ELF-1 (cell line): Measurements from ENCODE around the gene SMIM22.
"Not testable (repeated sequence)": the region's sequence is repeated elsewhere in the genome, so short reads cannot be mapped to it uniquely, and the experiment has no call there.

Source experiments
- DNase-seq: peaks from one replicate; pipeline ENCODE4 v3.0.0-alpha.2; 2016; ENCODE audit warnings: low read depth, low spot score

SMIM22 gene

GRCh38 chr16:4768549-4769305 lies 26.4 kb upstream of the SMIM22 start:
- DNase-seq: peak; percentile 97

DNA sequence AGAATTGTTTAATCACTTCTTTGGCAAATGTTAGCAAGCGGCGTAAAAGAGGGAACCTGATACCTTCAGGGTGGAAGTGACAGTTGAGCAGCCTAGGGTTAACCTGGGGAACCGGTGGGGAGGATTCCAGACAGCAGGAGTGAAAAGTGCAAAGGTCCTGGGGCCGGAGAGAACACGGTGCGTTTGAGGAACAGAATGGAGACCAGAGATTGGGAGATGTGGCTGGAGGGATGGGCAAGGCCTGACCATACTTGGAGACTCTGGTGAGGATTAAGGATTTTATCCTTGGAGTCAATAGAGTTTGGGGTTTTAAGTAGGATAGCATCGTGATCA lies 25.9 kb upstream of the SMIM22 start:
- DNase-seq: no peak

DNA sequence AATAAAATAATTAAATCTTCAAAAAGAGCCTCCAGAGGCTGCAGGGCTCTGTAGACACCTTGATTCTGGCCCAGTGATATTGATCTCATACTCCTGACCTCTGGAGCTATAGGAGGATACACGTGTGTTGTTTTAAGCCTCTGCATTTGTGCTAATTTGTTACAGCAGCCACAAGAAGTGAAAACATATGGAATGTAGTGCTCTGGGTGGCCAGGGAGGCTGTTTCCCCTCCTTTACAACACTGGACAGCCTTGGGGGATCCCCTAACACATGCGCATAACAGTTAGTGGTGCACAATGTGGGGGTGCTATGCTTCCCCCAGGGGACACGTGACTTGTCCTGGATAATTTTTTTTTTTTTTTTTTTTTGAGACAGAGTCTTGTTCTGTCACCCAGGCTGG lies 23.5 kb upstream of the SMIM22 start:
- DNase-seq: no peak

GRCh38 chr16:4772351-4772750 lies 22.8 kb upstream of the SMIM22 start:
- no peak for DNase-seq

DNA sequence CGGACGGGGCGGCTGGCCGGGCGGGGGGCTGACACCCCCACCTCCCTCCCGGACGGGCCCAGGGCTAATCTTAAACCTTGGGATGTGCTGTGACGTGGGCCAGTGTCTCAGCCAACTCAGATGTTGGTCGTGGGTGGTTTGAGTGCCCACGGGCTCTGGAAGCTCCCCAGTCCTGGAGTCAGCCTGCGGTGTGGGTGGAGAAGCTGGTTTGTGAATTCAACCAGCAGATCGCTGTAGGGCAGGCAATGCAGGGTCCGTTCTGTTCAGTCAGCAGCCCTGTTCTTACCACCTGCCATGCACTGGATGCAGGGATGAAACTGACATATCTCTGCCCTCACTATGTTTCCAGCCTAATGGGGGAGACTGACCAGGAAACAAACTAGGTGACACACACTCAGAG lies 20.2 kb upstream of the SMIM22 start:
- DNase-seq: peak; percentile 18

DNA sequence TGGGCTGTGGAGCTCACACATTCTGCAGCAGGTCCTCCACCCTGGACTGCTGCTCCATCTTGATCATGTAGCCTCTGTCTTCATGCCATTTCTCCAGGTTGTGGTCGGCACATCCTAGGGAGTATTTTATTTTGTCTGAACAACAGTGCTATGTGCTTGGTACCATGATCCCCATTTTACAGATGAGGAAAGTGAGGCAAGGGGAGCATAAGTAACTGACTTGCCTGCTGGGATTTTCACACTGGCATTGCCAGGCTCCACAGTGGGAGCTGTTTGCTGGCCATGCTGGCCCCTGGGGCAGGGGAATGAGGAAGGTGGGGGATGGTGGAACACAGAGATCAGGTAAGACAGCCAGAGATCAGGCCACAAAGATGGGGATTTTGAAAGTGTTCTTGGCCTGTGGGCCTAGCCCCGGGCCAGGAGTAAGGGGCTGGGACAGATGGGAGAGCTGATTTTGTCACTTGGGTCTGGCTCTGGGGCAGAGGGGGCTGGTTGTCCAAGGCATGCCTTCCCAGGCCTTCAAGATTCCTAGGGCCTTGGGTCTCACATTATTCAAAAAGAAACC lies 18.9 kb upstream of the SMIM22 start:
- DNase-seq: no peak

DNA sequence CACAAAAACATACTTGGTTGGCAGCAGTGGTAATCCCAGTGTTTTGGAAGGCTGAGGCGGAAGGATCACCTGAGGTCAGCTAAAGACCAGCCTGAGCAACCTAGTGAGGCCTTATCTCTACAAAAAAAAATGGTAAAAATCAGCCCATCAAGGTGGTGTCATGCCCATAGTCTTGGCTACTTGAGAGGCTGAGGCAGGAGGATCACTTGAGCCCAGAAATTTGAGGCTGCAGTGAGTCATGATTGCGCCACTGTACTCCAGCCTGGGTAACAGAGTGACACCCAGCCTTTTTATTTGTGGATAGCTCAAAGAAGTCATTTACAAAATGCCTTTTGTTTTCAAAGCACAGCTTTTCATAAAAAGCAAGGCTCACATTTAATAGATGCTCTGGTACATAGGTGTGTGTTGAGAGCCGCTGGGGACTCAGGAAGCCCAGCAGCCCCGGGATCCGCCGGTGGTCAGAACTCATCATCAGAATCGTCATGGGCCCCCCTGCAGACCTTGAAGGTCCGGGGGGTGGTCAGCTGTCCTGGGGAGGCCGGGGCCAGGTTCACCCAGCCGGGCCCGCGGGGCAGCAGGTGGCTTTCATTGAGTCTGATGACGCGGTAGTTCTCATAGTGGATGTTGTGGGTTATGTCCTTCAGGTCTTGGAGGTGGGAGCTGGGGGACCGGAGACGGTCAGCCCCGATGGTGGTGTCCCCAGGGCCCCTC lies 17.7 kb upstream of the SMIM22 start:
- DNase-seq: no peak

DNA sequence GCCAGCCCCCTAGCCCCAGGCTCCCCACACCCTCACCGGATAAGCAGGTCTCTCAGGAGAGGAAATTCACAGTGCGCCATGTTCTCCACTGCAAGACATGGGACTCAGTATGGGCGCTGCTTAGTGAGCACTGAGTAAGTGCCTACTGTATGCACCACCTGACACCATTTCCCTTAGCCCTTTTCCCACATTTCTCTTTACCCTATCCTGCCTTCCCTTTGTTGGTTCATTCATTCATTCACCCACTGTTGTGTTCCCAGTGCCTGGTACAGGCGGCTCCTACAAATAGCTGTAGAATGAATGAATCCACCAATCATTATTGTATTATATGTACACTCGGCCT lies 17.1 kb upstream of the SMIM22 start:
- no peak for DNase-seq

DNA sequence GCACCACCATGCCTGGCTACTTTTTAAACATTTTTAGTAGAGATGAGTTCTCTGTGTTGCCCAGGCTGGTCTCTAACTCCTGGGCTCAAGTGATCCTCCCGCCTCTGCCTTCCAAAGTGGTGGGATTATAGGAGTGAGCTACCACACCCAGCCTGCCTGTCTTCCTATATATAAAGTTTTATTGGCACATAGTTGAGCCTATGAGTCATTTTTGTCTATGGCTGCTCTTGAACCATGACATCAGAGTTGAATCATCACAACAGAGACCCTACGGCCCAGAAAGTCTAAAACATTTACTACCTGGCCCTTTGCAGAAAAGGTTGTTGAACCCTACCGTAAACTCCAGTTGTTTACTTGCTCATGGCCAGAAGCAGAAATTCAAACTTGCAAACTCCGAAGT lies 14.9 kb upstream of the SMIM22 start:
- DNase-seq: no peak

DNA sequence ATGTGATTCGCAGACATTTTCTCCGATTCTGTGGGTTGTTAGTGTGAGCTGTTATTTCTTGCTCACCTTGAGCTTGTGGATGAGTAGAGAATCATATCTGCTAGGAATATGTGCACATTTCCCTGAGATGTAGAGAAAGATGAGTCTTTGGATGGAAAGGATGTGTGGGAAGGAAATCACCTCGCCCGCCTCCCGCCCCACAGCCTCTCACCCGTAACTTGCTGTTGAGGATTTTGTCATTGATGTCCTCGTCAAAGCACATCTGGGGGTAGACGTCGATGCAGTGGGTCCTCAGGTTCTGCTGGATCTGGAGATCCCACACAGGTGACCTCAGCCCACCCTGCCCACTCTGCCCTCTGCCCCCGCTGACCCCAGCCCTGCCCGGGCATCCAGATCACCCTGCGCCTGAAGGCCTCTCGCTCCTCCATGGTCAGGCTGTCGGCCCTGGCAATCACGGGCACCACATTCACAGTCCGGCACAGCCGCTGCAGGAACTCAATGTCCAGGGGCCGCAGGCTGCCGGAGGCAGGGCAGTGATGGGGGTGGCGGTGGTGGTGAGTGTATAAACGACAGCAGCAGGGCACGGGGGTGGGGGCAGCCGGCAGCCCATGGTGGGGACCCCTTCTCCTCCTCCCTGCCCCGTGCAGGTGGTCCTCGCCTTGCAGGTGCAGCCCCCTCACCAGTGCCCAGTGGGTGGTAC lies 11.8 kb upstream of the SMIM22 start:
- no peak for DNase-seq

DNA sequence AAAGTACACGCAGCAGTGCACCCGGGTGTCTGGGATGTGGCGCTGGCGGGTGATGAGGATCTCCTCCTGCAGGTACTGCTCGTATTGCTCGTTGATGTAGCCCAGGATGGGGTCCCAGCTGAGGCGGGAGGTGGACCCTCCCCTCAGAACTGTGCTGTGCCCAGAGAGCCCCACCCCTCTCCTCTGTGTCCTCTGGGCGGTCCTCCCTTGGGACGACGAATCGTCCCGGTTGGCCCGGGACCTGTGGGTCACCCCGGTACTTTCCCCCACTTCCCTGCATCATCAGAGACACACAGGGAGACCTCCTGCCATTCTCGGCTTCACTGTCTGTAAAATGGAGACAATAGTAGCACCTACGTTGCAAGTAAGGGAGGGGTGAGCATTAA lies 11.2 kb upstream of the SMIM22 start:
- DNase-seq: no peak

- DNase-seq: not testable (repeated sequence)
These were observed 10.7 kb upstream of the SMIM22 start for GRCh38 chr16:4784444-4784987.

DNA sequence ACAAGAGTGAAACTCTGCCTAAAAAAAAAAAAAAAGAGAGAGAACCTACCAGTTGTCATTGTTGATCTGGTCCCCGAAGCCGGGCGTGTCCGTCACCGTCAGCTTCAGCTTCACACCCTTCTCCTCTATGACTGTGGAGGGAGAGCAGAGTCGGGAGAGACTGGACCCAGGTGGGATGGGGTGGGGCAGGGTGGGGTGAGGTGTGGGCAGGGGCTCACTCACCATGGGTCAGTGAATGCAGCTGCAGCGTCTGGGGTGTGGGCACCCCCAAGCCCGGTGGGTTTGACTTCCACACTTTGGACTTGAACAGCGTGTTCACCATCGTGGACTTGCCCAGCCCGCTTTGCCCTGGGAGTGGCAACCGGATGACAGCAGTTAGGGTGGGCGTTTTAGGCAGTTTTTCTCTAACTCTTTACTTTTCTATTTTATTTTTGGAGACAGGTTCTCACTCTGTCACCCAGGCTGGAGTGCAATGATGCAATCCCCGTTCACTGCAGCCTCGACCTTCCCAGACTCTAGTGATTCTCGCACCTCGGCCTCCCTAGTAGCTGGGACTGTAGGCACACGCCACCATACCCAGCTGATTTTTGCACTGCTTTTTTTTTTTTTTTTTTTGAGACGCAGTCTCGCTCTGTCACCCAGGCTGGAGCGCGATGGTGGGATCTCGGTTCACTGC lies 9.3 kb upstream of the SMIM22 start:
- DNase-seq: no peak

- DNase-seq: no peak
These were observed 8.1 kb upstream of the SMIM22 start for GRCh38 chr16:4787068-4787467.

DNA sequence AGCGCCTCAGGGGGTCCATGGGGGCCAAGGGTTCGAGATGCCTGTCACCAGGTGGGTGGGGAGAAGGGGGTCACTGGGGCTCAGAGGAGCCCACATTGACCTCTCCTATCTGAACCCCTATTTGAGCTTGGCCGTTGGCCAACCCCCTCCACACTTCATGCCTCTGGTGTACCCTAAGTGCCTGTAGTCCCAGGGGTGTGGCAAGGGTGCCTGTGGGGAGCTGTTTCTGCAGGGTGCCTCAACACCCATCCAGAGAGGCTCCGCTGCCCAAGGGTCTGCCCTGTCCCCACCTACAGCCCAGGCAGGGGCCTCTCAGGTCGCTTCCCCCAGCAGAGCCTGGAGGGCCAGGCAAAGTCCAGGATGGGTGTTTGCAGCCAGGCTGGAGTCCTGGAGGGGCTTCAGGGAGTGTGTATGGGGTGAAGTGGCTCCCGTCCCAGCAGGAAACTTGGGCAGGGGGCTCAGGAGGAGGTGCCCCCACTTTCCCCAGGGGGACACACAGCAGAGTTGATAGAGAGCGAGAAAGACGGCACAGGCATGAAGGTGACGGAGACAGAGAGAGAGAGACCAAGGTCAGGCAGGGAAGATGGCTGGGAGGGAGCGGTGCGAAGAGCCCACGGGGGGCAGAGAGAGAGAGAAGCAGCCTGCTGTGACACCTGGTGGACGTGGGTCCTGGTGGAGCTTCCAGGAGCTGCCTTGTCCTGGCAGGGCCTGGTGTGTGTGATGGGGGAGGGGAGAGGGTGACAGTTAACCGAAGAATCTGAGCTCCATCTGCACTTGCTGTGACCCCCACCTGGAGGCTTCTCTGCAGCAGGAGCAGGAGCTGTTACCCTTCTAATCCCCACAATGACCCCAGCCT lies 7.3 kb upstream of the SMIM22 start, which contains the start of gene SEPTIN12:
TSS of gene SEPTIN12 (minus strand) at position 719 of the 856 bp plus-strand sequence. CDS start at position 19, 700 bp downstream.
- DNase-seq: peak; percentile 38

DNA sequence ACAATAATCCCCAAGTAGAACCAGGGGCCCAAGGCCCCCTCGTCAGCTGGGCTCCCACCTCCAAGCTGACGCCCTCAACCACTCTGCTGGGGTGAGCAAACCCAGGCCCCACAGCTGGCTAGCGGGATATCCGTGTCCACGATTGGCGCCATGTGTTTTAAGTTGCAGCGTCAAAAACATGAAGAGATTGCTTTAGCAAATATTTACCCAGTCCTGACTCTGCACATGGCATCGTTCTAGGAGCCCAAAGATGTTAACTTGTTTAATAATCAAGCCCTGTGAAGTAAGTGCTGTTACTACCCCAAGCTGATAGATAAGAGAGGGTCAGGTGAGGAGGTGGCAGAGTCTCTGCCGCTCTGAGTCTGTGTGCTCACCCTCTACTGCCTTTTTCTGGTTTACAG lies 6.7 kb upstream of the SMIM22 start:
- no peak for DNase-seq

DNA sequence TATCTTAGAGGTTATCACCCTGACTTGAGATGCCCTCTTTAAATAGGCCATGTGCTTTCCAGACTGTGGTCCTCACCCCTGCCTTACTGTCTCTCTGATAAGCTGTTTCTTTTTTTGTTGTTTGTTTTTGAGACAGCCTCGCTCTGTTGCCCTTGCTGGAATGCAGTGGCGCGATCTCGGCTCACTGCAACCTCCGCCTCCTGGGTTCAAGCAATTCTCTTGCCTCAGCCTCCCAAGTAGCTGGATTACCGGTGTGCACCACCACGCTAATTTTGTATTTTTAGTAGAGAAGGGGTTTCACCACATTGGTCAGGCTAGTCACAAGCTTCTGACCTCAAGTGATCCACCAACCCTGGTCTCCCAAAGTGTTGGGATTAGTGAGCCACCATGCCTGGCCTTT lies 6.3 kb upstream of the SMIM22 start:
- no peak for DNase-seq

DNA sequence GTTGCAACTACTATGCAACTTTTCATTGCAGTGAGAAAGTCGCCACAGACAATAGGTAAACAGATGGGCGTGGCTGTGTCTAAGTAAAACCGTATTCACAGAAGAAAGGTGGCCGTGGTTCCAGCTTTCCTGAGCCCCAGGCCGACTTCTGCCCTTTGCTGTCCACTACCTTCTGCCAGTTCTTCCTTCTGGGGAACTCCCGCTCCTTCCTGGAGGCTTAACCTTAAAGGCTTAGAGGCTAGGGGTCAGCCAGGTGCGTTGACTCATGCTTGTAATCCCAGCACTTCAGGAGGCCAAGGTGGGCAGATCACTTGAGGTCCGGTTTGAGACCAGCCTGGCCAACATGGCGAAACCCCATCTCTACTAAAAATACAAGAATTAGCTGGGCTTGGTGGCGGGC lies 4.9 kb upstream of the SMIM22 start:
- DNase-seq: no peak

DNA sequence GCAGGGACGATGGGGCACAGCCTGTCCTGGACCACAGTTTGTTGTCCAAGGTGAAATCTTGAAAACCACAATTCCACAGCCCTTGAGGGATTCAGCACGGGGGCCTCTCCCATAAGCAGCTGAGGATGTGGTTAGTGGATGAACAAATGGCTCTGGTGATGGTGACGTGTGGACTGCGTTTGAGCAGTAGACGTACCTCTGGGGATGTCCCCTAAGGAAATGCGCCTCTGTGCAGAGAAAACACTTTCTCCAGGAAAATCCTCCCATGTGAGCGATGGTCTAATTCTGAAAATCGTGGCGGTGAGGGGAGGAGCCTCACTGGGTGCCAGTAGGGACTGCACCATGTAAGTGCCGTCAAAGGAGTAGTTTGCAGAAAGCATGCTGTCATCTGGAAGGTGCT lies 4.3 kb upstream of the SMIM22 start:
- DNase-seq: no peak

DNA sequence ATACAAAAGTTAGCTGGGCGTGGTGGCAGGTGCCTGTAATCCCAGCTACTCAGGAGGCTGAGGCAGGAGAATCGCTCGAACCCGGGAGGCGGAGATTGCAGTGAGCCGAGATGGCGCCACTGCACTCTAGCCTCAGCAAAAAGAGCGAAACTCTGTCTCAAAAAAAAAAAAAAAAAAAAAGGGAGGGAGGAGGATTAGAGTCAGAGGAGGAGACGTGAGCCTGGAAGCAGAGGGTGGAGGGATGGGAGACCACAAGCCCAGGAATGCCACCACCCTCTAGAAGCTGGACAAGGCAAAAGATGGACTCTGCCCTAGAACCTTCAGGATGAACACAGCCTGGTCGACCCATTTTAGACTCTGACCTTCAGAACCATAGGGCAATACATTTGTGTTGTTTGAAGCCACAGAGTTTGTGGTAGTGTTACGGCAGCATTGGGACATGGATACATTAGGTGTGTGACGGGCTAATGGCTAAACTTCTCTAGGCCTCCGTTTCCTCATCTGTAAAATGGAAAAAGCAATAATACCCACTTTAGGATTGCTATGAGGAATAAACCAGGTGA lies 2.1 kb upstream of the SMIM22 start:
- DNase-seq: no peak
